Measurements from ENCODE around the gene DUSP16. TPM values are rescaled to one million over a fixed set of nuclear protein-coding genes. Genes with fewer than 3 reads are reported as not detected.

DUSP16 gene
- total RNA-seq, 1 donor from 2014 or later: 2.0 TPM

- no peak overlapping the region for H3K4me3 Mint-ChIP-seq
- TF ChIP-seq CTCF (IDR thresholded peaks at IDR 0.05): no peak
- H3K36me3 Mint-ChIP-seq (ENCODE audit: low read depth): peaks cover 51% of the 10 kb centered on the region
- H3K27ac Mint-ChIP-seq: no peak overlapping the region
- peaks cover 6% of the 10 kb centered on the region for H3K4me1 Mint-ChIP-seq
- ChIA-PET CTCF (no interaction called here), POLR2A (interaction anchor here (0.9 kb wide), 1 partner anchor 275 kb away, joined by 3 read pairs; no protein-coding TSS in a partner anchor)
- ATAC-seq (ENCODE audit: low read depth) (no peak), DNase-seq (no peak)
- H3K9me3 Mint-ChIP-seq: peaks cover 2% of the 10 kb centered on the region
- intact Hi-C loops (cut with micrococcal nuclease): no loop called here
- no peaks in the 10 kb centered on the region for H3K27me3 Mint-ChIP-seq
Measured at GRCh38 chr12:12440784-12441428, 121.8 kb downstream of the DUSP16 start.

GRCh38 chr12:12439636-12440035 lies 123.0 kb downstream of the DUSP16 start:
- peaks cover 2% of the 10 kb centered on the region for H3K9me3 Mint-ChIP-seq
- H3K4me3 Mint-ChIP-seq: no peak overlapping the region
- peaks cover 56% of the 10 kb centered on the region for H3K36me3 Mint-ChIP-seq (ENCODE audit: low read depth)
- no peak for DNase-seq
- POLR2A ChIA-PET: interaction anchor here (0.9 kb wide), 1 partner anchor 277 kb away, joined by 3 read pairs; no protein-coding TSS in a partner anchor
- no peak for ATAC-seq (ENCODE audit: low read depth)
- peaks cover 6% of the 10 kb centered on the region for H3K4me1 Mint-ChIP-seq
- no peak overlapping the region for H3K27ac Mint-ChIP-seq
- H3K27me3 Mint-ChIP-seq: no peaks in the 10 kb centered on the region
- TF ChIP-seq CTCF (IDR thresholded peaks at IDR 0.05): no peak
- intact Hi-C loops (cut with micrococcal nuclease): no loop called here
- CTCF ChIA-PET: no interaction called here

- Mint-ChIP-seq H3K4me1 (no peaks in the 10 kb centered on the region), H3K36me3 (ENCODE audit: low read depth) (peaks cover 55% of the 10 kb centered on the region), H3K27me3 (no peaks in the 10 kb centered on the region), H3K27ac (no peak overlapping the region), H3K4me3 (no peak overlapping the region), H3K9me3 (peaks cover 2% of the 10 kb centered on the region)
- TF ChIP-seq CTCF (IDR thresholded peaks at IDR 0.05): no peak
- intact Hi-C loops (cut with micrococcal nuclease): no loop called here
- ATAC-seq (ENCODE audit: low read depth): no peak
- ChIA-PET CTCF (no interaction called here), POLR2A (interaction anchor here (0.6 kb wide), 1 partner anchor 22 kb away, joined by 5 read pairs; no protein-coding TSS in a partner anchor)
- DNase-seq: no peak
Measured at GRCh38 chr12:12436831-12437345, 125.8 kb downstream of the DUSP16 start.

GRCh38 chr12:12433203-12433731 lies 129.4 kb downstream of the DUSP16 start:
- no peaks in the 10 kb centered on the region for H3K4me1 Mint-ChIP-seq
- CTCF ChIA-PET: no interaction called here
- POLR2A ChIA-PET: no interaction called here
- DNase-seq: no peak
- no peak for ATAC-seq (ENCODE audit: low read depth)
- peaks cover 34% of the 10 kb centered on the region for H3K36me3 Mint-ChIP-seq (ENCODE audit: low read depth)
- H3K27me3 Mint-ChIP-seq: no peaks in the 10 kb centered on the region
- no peak overlapping the region for H3K4me3 Mint-ChIP-seq
- no peak for TF ChIP-seq CTCF (IDR thresholded peaks at IDR 0.05)
- H3K9me3 Mint-ChIP-seq: peaks cover 2% of the 10 kb centered on the region
- intact Hi-C loops (cut with micrococcal nuclease): no loop called here
- no peak overlapping the region for H3K27ac Mint-ChIP-seq

- Mint-ChIP-seq H3K36me3 (ENCODE audit: low read depth) (peaks cover 28% of the 10 kb centered on the region), H3K27ac (no peak overlapping the region), H3K27me3 (no peaks in the 10 kb centered on the region), H3K4me3 (no peak overlapping the region), H3K4me1 (no peaks in the 10 kb centered on the region), H3K9me3 (peaks cover 2% of the 10 kb centered on the region)
- no peak for ATAC-seq (ENCODE audit: low read depth)
- POLR2A ChIA-PET: no interaction called here
- no peak for DNase-seq
- intact Hi-C loops (cut with micrococcal nuclease): no loop called here
- CTCF ChIA-PET: no interaction called here
- no peak for TF ChIP-seq CTCF (IDR thresholded peaks at IDR 0.05)
Measured at GRCh38 chr12:12432364-12432763, 130.3 kb downstream of the DUSP16 start.
